Astrocyte (in vitro differentiated cells and primary cell): ENCODE results near the gene DUSP28.

Source experiments
- EZH2 ChIP-seq: IDR thresholded peaks from 2 replicates; pipeline ENCODE4 v1.6.1; 2012; ENCODE audit warnings: mild to moderate bottlenecking, low read length, inconsistent platforms; ENCODE audit not compliant: insufficient read depth
- TF ChIP-seq, protein P1 (sequence below): IDR thresholded peaks from 2 replicates; pipeline ENCODE4 v1.5.1; 2011; ENCODE audit warnings: low read depth, mild to moderate bottlenecking, inconsistent platforms, low read length, moderate library complexity; ENCODE audit not compliant: insufficient read depth

DNA sequence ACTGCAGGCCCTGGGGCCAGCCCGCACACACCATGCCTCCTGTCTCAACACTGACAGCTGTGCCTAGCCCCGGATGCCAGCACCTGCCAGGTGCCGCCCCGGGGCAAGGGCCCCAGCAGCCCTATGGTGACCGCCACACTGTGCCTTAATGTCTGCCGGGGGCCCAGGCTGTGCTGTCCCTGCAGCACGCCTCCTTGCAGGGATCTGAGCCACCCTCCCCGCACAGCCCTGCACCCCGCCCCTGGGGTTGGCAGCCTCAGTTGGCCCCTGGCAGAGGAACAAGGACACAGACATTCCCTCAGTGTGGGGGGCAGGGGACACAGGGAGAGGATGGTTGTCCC lies 17.9 kb downstream of the DUSP28 start:
- TF ChIP-seq, protein P1, sequence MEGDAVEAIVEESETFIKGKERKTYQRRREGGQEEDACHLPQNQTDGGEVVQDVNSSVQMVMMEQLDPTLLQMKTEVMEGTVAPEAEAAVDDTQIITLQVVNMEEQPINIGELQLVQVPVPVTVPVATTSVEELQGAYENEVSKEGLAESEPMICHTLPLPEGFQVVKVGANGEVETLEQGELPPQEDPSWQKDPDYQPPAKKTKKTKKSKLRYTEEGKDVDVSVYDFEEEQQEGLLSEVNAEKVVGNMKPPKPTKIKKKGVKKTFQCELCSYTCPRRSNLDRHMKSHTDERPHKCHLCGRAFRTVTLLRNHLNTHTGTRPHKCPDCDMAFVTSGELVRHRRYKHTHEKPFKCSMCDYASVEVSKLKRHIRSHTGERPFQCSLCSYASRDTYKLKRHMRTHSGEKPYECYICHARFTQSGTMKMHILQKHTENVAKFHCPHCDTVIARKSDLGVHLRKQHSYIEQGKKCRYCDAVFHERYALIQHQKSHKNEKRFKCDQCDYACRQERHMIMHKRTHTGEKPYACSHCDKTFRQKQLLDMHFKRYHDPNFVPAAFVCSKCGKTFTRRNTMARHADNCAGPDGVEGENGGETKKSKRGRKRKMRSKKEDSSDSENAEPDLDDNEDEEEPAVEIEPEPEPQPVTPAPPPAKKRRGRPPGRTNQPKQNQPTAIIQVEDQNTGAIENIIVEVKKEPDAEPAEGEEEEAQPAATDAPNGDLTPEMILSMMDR = no peak
- no peak for TF ChIP-seq EZH2
